Stimulated activated CD8-positive, alpha-beta memory T cell treated with anti-CD3 and anti-CD28 coated beads, Interleukin-15, amount 100 ng/mL, for 48 hours (primary cell): ENCODE data around the gene NDUFS8.

Experiments used
- DNase-seq, 2 donors: peaks; one replicate each; pipeline ENCODE4 v3.0.0-alpha.2; 2020; ENCODE audit warnings: low read depth in 2 of 2

Gene NDUFS8

DNA sequence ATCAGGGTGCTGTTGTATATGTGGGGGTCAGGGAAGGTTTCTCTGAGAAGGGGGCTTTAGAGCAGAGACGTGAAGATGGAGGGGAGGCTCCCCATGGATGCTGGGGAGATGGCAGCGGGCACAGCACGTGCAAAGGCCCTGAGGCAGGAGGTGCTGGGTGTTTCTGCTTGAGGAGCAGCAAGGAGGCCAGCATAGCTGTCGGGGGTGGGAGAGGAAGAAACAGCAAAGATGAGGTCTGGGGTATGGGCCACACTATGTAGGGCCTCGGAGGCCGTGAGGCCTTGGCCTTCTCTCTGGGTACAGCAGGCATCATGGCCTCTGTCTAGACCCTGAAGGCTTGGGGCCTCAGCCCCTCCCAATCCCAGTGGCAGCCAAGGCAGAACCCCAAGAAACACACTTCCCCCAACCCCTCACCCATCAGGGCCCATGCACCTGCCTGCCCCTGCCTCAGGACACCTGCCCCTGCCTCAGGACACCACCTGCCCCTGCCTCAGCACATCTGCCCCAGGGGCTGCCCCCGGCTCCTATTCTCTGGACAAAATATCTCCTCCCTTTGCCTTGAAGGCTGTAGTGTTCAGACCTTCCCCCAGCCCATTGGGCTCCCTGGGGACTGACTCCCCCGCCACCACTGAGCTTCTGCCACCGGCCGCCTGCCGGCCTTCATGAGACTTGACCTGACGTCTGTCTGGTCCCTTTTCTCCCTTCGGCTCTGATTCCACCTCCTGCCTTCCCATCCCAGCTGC is 14.1 kb upstream of the NDUFS8 start:
- no peak for DNase-seq

DNA sequence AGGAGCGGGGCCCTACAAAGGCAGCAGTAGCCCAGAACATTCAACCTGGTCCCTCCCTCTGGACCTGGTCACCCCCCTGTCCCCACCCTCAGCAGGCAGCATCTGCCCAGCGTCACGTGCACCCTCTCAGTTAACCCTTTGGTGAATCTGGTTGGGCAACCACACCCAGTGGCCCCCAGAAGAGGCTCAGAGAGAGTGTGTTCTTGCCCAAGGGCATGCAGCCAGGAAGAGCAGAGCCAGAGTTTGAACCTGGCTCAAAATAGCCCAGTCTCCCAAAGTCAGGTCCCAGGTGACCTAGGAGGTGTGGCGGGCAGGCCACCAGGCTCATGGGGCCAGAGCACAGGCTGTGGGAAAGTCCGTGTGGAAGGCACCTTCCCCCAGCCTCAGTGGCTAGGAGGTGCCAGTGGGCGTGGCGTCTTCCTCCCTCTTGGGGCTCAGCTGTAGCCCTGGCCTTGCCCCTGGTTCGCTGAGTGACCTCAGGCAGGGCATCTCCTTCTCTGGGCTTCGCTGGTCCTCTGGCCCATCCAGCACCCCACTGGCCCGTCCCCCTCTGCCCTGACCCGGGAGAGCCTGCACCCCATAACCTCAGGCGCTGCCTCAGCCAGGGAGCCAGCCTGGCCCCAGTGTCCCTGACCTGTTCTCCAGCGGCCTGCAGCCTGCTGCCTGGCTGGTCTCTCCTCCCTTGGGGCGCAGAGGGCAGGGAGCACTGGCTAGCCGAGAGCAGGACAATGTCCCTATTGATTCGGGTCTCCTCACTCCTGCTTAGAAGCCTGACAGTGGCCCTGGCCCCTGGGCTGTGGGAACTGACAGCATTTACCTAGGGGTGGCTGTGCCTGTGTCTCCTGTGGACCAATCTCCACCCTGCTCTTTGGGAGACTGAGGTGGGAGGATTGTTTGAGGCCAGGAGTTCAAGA is 13.3 kb upstream of the NDUFS8 start:
- DNase-seq: no peak

DNA sequence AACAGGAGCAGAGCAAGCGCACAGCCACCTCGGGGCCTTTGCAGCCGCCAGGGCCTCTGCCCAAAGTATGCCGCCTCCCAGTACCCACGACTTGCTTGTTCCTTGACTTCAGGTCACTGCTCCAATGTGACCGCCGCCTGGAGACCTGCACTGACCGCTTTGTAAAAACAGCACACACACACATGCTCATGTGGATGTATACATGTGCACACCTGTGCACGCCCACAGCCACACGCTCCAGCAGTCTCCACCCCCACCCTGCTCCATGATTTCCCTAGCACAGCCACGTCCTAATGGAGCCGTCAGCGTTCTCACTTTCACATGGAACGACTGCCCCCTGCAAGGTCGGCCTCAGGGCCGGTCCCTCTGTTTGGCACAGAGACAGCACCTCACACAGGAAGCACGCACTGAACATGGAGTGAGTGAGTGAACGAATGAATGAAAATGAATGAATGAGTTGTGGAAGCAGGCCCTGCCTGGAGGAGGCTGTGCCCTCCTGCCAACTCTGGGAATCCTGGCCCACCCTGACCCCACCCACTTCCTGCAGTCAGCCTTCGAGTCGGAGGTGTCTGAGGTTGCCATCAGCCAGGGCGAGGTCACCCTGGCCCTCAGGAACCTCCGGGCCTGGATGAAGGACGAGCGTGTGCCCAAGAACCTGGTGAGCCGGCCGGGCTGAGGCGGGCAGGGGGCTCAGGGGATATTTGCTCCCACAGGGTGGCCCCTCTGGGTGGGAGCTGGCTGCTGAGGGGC is 12.3 kb upstream of the NDUFS8 start:
- DNase-seq: no peak

DNA sequence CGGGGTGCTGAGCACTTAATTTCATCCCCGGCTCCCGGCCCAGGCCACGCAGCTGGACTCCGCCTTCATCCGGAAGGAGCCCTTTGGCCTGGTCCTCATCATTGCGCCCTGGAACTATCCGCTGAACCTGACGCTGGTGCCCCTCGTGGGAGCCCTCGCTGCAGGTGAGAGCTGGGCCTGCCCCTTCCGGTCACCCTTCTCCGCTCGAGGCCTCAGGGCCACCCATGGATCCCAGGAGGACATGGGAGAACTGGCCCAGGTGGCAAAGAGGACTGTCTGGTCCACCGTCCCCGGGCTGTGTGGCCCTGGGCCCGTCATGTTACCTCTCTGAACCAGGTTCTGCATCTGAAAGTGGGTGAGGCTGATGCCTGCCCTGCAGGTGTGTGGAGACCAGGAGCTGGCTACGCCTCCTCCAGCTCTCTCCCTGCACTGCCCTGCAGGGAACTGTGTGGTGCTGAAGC is 11.7 kb upstream of the NDUFS8 start:
- no peak for DNase-seq

DNA sequence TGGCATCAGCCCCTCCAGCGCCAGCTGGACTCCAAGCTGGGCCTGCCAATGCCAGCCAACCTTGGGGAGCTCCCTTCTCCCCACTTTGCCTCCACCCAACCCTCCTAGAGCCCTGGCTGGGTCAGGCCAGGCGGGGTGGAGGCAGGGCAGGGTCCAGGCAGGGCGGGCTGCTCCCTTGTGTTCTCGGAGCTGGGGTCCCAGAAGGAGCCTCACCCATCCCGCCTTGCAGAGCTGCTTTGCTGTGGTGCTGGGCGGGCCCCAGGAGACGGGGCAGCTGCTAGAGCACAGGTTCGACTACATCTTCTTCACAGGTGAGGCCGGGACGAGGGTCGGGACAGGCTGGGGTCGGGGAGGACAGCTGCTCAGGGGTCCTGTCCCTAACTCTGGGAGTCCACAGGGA is 11.0 kb upstream of the NDUFS8 start:
- DNase-seq: no peak

DNA sequence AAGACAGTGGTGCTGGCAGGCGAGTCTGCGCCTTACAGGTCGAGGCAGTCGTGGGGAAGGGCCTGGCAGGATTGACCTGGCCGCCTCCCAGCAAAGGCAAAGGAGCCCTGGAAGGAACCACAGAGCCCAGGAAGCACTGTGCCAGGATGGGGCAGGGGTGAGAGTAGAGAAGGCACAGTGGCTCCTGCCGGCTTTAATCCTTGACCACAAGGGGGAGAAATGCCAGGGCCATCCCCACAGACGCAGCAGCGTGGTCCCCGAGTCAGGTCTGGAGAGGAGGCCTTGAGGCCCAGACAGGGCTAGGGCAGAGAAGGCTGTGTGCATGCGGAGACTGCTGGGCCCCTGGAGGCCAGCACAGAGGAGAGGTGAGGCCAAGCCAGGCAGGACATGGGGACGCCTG is 9.9 kb upstream of the NDUFS8 start:
- no peak for DNase-seq

DNA sequence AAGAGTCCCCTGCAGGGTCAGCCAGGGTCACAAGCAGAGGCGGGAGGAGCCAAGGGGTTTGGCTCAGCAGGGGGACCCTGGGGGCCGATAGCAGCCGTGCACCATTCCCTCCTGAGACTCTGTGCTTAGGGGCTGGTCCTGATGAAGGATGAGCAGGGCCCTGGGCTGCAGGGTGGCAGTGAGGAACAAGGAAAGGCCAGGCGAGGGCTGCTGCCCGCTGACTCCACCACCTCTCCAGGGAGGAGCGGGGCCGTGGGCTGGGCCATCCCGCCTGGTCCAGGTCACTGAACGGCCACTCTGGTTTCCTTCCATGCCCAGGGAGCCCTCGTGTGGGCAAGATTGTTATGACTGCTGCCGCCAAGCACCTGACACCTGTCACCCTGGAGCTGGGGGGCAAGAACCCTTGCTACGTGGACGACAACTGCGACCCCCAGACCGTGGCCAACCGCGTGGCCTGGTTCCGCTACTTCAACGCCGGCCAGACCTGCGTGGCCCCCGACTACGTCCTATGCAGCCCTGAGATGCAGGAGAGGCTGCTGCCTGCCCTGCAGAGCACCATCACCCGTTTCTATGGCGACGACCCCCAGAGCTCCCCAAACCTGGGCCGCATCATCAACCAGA is 9.2 kb upstream of the NDUFS8 start:
- DNase-seq: no peak

DNA sequence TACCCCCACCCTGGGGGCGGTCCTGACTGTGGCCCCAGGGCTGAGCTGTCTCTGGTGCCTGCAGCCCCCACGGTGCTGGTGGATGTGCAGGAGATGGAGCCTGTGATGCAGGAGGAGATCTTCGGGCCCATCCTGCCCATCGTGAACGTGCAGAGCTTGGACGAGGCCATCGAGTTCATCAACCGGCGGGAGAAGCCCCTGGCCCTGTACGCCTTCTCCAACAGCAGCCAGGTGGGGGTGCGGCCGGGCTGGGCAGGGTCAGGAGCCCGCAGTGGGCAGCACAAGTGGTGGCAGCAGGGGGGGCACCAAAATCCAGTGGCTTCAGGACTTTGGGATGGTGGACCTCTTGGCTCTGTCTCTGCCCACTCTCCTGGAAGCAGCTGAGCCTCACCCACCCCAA is 8.0 kb upstream of the NDUFS8 start:
- no peak for DNase-seq

DNA sequence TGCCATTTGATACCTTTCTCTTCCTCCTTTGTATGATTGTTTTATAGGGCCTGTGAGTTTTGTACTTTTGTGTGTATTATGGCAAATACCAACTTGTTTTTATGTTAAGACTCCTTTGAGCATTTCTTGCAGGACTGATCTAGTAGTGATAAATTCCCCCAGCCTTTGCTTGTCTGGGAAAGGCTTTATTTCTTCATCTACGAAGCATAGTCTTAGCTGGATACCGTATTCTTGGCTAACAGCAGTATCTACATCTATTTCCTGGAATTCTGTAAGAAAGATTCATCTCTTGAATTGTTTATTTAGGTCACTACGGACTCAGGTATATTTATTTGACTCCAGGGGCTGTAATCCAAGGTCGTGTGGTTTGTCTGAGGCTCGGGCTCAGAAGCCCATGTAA is 6.0 kb upstream of the NDUFS8 start:
- DNase-seq: no peak

DNA sequence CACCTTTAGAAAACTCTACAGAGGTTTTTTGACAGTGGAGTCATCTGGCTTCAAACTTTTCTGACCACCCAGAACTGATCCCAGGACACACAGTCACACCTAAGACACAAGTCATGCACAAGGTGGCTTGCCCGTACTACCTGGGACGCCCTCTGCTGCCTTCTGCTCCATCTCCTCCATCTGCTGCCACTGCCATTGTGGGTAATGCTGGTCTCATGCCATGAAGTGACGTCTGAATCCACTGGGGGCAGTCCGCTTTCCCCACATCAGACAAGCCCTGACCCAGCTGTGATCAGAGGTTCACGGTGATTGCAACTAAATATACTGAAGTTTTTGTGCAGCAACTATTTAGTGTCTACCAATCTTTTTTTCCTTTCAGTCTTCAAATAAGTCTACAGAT is 5.4 kb upstream of the NDUFS8 start:
- DNase-seq: no peak

DNA sequence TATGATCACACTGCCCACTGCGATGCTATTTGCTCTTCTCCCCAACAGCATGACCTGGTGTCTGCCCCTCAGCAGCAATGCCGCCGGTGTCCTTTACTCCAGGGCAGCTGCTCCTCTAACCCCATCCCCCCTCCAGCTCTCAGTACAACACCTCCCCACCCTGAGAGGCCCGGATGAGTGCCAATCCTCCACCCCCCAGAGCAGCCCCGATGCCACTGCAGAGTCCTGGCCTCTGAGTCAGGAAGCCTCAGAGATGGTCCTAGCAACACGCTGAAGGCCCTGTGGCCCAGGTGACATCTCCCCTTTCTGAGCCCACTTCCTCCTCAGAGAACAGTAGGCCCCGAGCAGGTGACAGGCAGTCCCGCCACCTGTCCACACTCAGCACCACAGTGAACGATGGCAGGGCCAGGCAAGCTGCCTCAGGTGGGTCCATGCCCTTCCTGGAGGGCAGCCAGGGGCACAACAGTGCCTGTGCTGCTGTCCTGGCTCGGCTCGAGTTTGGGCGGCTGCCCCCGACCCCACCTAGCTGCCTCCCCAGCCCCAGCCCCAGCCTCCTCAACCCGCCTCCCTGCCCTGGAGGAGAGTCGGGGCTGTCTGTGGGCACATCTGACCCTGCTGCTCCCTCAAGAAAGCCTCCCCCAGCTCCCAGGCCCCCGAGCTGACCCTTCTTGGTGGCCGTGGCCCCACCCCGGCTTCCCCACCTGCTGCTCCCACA is 3.9 kb upstream of the NDUFS8 start:
- no peak for DNase-seq

DNA sequence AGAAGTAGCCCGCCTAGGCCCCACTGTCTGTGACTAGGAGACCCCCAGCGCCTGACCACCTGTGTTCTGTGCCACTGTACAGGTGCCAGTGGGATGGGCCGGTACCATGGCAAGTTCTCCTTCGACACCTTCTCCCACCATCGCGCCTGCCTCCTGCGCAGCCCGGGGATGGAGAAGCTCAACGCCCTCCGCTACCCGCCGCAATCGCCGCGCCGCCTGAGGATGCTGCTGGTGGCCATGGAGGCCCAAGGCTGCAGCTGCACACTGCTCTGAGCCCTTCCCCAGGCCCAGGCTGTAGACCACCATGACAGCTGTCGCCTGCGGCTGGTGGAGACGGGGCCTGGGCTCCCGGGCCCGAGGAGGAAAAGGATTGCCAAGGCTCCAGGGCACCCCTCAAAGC is 2.8 kb upstream of the NDUFS8 start:
- DNase-seq: no peak

DNA sequence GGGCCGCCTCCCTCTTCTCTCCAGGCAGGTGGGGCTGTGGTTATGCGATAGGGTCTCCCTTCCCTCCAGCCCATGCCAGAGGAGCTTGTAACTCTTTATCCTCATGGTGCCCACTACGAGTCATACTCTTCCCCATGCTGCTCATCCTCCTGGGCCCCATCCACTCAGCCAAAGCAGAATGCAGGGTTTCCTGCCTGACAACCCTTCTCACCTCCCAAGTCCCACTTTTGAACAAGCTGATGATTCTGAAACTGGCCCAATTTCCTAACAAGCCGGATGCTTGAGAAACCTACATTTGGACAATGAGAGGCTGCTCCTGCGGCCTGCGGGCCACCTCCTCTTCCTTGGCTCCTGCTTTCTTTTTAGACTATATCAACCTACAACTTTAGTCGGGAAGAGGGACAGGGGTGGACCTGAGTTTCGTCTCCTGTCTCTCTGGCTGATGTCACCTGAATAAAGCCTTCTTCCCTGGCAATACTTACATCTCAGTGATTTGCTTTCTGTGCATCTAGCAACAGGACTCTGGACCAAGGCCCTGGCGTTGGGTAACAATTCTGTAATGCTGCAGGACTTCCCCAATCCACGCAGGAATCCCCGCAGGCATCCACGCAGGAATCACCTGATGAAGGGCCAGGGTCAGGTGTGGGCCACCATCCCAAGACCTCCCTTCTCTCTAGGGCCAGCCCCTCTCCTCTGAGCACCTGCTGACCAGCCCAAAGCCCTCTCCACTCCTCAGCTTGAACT is 1.5 kb upstream of the NDUFS8 start:
- no peak for DNase-seq

DNA sequence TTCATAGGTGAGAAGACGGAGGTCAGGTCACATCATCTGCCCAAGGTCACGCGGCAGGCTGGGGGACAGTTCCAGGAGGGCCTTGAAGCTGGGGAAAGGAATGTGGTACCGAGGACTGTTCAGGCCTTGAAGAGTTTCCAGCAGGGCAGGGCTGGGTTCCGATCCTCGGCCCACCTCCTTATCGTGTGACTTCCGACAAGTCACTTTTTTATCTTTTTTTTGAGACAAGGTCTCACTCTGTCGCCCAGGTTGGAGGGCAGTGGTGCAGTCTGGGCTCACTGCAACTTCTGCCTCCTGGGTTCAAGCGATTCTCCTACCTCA is 623 bp downstream of the NDUFS8 start:
- DNase-seq: no peak

DNA sequence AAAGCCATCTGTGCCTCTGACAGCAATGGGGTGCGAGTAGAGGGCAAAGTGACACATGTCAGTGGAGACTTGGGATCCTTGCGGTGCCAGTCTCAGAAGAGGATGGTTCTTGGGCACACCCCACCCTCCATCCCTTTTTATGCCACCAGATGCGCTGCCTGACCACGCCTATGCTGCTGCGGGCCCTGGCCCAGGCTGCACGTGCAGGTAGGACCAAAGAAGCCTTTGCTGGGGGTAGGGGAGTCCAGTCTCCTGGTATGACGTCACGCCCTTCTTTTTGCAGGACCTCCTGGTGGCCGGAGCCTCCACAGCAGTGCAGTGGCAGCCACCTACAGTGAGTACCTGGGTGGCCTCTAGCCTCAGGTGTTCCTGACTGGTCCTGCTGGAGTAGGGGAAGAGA is 1.5 kb downstream of the NDUFS8 start:
- DNase-seq: no peak

DNA sequence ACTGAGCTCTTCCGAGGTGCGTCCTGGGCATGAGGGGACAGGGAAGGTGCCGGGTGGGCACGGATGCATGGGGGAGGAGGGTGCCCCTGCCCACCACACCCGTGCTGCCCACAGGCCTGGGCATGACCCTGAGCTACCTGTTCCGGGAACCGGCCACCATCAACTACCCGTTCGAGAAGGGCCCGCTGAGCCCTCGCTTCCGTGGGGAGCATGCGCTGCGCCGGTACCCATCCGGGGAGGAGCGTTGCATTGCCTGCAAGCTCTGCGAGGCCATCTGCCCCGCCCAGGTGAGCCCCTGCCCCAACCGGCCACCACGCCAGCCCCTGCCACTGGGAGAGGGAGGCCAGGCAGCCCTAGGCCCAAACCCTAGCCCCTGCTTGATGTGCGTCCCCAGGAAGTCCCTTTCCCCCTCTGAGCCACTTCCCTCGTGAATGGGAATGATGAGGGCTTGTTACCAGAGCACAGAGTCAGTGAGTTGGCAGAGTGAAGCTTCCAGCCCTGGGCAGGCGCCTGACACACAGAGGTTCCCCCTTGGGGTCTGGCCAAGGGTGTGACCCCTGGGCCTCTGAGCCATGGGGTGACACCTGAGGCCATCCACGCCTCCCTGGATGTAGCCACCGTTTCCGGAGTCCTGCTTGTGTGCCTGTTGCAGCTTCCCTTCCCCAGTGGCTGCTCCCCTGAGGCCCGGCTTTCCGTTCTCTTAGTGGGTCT is 2.7 kb downstream of the NDUFS8 start:
- DNase-seq: no peak

DNA sequence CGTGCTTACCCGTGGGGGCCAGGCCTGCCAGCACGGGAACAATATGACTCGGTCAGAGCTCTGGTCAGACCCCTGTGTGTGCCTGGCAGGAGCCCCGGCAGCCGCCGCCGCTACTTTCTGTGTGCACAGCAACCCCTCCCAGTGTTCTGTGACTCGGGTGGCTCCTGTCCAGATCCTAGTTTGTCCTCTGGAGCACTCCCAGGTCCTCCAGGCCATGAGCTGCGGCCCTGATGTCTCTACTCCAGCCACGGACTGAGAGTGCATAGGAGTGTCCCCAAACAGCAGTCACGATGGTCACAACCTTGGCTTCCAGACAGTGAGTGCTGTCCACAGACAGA is 3.2 kb downstream of the NDUFS8 start:
- no peak for DNase-seq

DNA sequence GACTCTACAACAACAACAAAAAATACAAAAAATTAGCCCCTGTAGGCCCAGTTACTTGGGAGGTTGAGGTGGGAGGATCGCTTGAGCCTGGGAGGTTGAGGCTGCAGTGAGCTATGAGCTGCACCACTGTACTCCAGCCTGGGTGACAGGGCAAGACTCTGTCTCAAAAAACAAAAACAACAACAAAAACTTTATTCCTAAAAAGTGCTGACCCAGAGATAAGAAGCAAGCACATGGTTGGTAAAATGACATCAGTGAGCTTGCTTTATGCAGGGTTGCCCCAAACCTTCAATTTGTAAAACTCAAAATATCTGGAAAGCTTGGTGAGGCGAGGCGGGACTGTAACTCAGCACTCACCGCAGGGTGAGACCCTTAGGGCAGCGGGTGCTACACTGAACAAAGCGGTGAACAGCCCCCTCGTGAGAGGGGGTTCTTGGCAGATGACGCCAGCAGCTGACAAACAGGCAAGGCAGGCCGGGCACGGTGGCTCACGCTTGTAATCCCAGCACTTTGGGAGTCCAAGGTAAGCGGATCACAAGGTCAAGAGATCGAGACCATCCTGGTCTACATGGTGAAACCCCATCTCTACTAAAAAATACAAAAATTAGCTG is 4.9 kb downstream of the NDUFS8 start:
- DNase-seq: no peak

DNA sequence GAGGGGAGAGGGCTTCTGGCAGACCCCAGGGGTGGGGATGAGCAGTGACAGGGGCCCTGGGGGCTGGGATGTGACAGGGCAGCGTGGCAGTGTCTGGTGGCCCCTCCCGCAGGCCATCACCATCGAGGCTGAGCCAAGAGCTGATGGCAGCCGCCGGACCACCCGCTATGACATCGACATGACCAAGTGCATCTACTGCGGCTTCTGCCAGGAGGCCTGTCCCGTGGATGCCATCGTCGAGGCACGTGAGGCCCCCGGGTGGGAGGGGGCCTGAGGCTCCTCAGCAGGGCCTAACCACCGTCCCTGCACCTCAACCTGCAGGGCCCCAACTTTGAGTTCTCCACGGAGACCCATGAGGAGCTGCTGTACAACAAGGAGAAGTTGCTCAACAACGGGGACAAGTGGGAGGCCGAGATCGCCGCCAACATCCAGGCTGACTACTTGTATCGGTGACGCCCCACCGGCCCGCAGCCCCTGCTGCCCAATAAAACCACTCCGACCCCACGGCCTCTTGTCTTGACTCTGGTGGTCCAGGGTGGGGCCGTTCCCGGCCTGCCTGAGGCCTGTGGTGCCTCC is 5.7 kb downstream of the NDUFS8 start:
- no peak for DNase-seq
